CD4-positive, alpha-beta T cell treated with Interleukin-12 subunit alpha and Interleukin-12 subunit beta, for 1 hour (primary cell): ENCODE results near the gene SLC25A17.
"Not testable (repeated sequence)": the region's sequence is repeated elsewhere in the genome, so short reads cannot be mapped to it uniquely, and the experiment has no call there.

Source experiments
- DNase-seq: peaks from one replicate; pipeline ENCODE4 v3.0.0-alpha.2; 2020

Gene SLC25A17

DNA sequence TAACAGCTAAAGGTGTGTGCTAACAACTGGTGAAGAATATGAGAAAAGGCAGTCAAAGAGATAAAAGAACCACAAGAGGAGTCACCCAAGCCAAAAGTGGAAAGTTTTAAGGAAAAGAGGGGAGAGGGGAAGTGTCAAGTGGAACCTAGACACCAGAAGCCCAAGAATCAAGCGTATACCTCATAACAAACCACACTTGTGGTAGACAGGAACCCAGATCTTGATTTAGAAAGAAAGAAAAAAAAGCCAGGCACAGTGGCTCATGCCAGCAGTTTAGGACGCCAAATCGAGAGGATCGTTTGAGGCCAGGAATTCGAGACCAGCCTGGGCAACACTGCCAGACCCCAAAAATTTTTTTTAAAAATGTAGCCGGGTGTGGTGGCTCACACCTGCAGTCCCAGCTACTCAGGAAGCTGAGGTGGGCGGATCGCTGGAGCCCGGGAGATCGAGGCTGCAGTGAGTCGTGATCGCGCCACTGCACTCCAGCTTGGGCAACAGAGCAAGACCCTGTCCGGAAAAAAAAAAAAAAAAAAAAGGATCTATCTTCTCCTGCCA, 877 bp downstream of the SLC25A17 start:
- peak; percentile 24 for DNase-seq

GRCh38 chr22:40817737-40818136, 1.4 kb downstream of the SLC25A17 start:
- DNase-seq = no peak

DNA sequence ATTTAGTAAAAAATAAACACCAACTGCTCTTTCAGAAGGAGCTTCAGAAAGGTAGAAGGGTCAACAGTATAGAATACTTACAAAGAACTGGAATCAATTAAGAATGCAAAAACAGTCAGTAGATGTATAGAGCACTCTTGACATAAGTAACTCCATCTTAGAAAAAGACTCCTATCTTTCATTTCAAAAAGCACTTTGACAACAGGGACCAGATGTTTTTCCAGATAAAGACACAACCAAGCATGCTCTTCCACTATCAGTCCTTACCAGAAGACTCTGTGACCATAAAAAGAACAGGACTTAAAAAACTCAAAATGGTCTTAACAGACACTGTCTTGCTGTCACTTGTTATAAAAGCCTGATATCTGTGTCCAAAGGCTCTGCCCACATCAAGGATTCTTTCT, 5.2 kb downstream of the SLC25A17 start:
- no peak for DNase-seq

GRCh38 chr22:40808018-40808841, 10.9 kb downstream of the SLC25A17 start:
- no peak for DNase-seq

GRCh38 chr22:40806711-40807110, 12.4 kb downstream of the SLC25A17 start:
- no peak for DNase-seq

DNA sequence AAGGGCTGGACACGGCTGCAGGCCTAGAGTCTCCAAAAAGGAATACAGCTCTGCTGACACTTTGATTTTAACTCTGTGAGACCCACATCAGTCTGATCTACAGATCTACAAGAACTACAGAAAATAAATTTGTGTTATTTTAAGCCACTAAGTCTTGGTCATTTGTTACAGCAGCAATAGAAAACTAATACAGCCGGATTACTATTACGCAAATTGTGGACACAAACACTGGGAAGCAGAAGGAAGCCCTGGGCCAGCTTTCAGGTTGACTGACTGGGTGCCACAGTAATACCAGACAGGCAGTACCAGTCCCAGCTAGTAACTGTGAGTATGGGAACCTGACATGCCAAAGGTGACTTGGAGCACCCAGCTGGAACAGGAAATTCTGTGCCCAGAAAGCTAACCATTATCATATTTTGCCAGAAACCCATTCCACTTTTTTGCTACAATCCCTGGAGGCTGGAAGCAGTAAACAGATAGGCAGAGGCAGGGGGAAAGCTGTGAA, 13.4 kb downstream of the SLC25A17 start:
- DNase-seq = no peak

- no peak for DNase-seq
These were observed 13.9 kb downstream of the SLC25A17 start for GRCh38 chr22:40805239-40805638.

DNA sequence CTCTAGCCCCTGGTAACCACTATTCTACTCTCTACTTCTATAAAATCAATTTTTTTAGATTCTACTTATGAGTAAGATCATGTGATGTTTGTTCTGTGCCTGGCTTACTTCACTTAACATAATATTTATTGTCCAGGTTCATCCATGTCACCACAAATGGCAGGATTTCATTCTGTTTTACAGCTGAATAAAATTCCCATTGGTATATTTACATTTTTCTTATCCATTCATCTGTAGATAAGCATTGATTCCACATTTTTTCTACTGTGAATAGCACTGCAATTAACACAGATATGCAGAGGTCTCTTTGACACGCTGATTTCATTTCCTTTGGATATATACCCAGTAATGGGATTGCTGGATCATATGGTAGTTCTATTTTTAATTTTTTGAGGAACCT, 15.8 kb downstream of the SLC25A17 start:
- no peak for DNase-seq

- no peak for DNase-seq
These were observed 20.1 kb downstream of the SLC25A17 start for GRCh38 chr22:40799008-40799407.

DNA sequence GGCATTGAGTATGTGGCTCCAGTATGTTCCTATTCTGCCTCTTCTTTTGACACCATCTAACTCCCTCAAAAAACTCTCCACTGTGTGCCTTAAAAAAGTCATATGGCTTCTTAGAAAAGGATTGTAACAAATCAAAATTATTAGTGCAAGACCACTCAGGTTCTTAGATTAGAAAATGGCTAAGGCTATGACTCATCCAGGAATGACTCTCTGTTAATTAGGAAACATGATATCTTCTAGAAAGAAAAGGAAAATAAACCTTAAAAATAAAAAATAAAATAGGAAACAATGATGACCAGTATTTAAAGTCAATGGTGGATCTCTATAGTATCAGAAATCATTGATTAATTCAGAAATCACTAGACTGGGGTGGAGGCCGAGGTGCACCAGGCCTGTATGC, 21.7 kb downstream of the SLC25A17 start:
- no peak for DNase-seq

DNA sequence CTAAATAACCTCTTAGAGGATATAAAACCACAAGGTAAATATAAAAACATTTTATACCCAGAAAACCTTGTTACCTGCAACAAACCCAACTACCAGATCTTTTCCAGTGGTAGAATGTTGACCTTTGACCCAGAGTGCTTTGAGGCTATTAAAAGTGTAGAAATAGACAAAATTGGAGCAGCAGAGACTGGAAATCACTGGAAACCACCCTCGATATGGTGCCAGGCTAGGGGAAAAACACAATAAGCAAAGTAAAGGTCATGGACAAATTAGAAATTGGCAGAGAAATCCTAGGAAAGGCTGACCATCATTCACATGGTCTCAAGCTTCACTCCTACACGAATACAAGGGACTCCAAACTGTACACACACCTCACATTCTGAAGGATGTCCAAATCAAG, 26.7 kb downstream of the SLC25A17 start:
- DNase-seq = no peak

GRCh38 chr22:40791241-40791640, 27.9 kb downstream of the SLC25A17 start:
- DNase-seq = no peak

DNA sequence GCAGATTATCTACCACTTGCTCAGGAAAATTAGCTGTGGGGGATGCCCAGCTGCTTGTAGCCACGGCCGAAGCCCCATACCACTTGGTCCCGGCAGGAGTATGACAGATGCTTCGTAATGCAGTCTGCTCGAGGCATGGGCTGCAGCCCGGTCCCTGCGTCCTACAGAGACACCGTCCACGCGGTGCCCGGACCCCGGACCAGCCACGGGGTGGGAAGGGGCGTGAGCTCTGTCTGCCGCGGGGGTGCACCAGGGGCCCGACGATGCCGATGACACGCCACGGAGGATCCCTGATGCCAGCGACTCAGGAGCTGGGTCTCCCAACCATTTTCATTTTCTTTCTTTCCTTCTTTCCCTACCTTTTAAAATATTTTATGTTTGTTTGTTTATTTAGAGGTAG, 30.0 kb downstream of the SLC25A17 start:
- DNase-seq = no peak

DNA sequence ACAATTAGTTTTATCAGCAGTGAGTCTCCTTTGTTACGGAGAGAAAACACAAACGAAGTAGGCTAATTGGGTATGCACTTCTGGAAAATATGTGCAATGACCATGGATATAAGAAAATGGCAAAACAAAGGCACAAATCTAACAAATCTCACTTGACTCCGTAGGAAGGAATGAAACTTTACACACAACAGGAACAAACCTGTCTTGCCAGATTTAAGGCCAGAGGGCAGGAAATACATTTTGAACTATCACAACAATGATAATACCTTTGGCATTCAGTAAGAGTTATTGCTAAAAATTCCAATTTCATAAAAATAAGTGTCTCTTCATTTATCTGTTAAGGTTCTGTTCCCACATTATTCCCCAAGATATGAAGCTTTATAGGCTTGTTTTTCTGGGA, 36.6 kb downstream of the SLC25A17 start:
- no peak for DNase-seq

DNA sequence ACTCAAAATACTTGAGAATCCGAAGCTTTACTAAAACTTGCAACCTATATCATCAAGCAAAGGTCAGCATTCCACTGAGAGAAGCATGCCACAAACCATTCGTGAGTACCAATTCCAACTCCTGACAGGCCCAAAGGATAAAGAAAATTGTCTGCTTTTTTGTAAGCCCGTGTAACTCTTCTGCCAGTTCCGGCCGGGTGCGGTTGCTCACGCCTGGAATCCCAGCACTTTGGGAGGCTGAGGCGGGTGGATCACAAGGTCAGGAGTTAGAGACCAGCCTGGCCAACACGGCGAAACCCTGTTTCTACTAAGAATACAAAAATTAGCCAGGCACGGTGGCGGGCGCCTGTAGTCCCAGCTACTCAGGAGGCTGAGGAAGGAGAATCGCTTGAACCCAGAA, 37.4 kb downstream of the SLC25A17 start:
- DNase-seq = not testable (repeated sequence)

DNA sequence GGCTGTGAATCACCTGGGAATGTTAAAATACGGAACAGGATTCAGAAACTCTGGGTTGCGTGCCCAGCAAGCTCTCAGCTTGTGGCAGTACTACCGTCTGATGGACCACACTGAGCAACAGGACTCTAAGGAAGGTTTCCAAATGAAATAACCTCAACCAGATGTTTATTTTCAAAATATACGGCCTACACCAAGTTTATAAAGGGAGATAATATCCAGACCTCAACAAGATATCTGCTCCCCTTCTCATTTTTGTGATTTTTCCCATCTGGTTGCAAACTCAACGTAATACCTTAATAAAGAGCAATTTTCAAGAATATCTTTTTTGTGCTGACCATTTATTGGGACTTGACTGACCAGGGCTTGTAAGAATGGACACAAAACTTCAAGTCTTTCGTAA, 49.4 kb downstream of the SLC25A17 start:
- no peak for DNase-seq

DNA sequence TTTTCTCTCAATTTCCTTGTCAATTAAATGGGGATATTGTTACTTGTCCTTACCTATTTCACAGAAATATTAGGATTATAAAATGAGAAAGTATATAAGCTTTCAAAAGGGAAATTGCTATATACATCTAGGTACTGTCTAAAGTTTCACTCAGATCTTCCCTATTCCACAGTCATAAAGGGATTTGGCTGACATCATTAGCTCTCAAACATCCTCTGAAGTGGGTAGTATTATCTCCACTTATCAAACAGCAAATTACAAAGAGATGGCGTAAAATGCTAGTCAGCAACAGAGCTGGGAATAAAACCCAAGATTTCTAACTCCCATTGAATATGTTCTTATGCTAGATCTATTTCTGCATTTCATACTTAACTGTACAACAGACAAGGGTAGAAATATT, 50.9 kb downstream of the SLC25A17 start:
- DNase-seq = no peak

DNA sequence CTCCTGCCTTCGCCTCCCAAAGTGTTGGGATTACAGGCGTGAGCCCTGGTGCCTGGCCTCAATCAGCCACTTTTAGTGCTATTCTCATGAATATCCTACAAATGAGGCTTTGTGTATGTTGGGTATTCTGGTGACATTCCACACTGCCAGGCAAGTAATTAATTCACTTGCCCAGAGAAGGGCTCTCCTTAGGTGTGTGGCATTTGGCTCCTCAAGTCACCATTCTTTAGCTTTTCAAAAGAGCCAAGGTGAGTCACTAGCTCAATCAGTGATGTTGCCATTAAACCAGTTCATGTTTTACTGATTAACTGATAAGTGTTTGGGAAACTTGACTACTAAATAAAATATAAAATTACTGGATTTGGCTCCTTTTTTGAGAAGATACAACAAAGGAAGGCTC, 52.2 kb downstream of the SLC25A17 start:
- no peak for DNase-seq

- peak; percentile 11 for DNase-seq
These were observed 54.2 kb downstream of the SLC25A17 start for GRCh38 chr22:40764763-40765441.

DNA sequence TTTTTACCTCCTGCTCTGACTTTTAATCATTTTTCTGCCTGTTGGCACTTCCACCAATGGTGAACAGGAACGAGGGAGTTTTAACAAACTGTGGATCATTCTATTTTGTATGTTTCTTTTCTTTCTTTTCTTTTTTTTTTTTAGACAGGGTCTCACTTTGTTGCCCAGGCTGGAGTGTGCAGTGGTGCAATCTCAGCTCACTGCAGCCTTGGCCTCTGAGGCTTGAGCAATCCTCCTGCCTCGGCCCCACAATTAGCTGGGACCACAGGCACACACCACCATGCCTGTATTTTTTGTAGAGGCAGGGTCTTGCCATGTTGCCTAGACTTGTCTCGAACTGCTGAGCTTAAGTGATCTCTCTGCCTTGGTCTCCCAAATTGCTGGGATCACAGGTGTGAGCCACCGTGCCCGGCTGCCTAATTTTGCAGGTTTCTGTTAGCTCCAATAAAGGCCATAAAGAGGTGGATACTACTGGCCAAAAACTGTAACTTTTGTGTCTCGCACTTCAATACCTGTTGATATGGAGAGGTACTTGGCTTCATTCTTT, 59.8 kb downstream of the SLC25A17 start:
- DNase-seq = no peak

DNA sequence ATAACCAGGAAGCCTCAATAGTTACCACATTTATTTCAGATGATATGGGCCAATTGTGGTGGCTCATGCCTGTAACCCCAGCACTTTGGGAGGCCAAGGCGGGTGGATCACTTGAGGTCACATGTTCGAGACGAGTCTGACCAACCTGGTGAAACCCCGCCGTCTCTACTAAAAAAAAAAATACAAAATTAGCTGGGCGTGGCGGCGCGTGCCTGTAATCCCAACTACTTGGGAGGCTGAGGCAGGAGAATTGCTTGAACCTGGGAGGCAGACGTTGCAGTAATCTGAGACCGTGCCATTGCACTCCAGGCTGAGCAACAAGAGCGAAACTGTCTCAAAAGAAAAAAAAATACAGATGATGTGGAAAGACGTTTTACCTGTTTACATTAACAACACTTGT, 60.3 kb downstream of the SLC25A17 start:
- DNase-seq = not testable (repeated sequence)

- no peak for DNase-seq
These were observed 60.8 kb downstream of the SLC25A17 start for GRCh38 chr22:40758390-40758789.

DNA sequence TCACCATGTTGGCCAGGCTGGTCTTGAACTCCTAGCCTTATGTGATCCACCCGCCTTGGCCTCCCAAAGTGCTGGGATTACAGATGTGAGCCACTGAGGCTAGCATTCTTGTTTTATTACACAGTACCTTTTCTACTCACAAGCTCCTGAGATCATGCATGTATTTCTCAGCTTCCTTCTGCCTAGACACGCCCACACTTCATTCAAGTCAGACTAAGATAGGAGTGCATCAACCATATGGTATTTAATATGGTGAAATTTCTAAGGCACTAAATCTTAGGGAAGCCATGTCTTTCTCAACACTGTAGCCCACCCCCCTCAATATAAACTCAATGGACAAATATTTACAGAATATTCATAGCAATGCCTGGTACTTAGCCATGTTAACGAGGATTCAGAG, 62.1 kb downstream of the SLC25A17 start:
- no peak for DNase-seq

GRCh38 chr22:40753114-40753513, 66.0 kb downstream of the SLC25A17 start:
- no peak for DNase-seq
